Heart left ventricle (tissue), 16 donors: ENCODE results near the gene CYP46A1. TPM values are rescaled to one million over a fixed set of nuclear protein-coding genes. Genes with fewer than 3 reads are reported as not detected.

Experiments
- ATAC-seq, 4 donors: fragments of 200-7000 bp; cut with Tn5 transposase; one replicate each; pipeline ENCODE4 v1.9.1; 2020 to 2022; ENCODE audit warnings: moderate library complexity in 4 of 4, mild to moderate bottlenecking in 3 of 4, moderate number of reproducible peaks in 1 of 4
- DNase-seq, 5 donors: peaks; one replicate each; pipeline ENCODE4 v3.0.0-alpha.2; 2020
- H3K27ac ChIP-seq, 12 donors: fragments of 200-600 bp; sonication (generic) in 4 of 12; one replicate each; pipeline versions ENCODE4 v1.5.0 to v1.8.0; 2016 to 2022; ENCODE audit warnings: mild to moderate bottlenecking in 2 of 12
- H3K27me3 ChIP-seq, 9 donors: fragments of 200-600 bp; sonication (generic) in 2 of 9; one replicate each; pipeline versions ENCODE4 v1.5.1 to v1.8.0; 2016 to 2022; ENCODE audit warnings: mild to moderate bottlenecking in 3 of 9
- H3K36me3 ChIP-seq, 9 donors: fragments of 200-600 bp; sonication (generic) in 2 of 9; one replicate each; pipeline versions ENCODE4 v1.5.0 to v1.8.0; 2018 to 2022; ENCODE audit warnings: mild to moderate bottlenecking in 2 of 9
- H3K4me1 ChIP-seq, 12 donors: fragments of 200-600 bp; sonication (generic) in 4 of 12; one replicate each; pipeline versions ENCODE4 v1.5.0 to v1.8.0; 2016 to 2022; ENCODE audit warnings: mild to moderate bottlenecking in 3 of 12
- H3K4me3 ChIP-seq, 12 donors: fragments of 200-600 bp; sonication (generic) in 4 of 12; one replicate each; pipeline versions ENCODE4 v1.5.0 to v1.8.0; 2017 to 2022; ENCODE audit warnings: mild to moderate bottlenecking in 9 of 12, moderate library complexity in 4 of 12
- H3K9me3 ChIP-seq, 12 donors: fragments of 200-600 bp; sonication (generic) in 4 of 12; one replicate each; pipeline versions ENCODE4 v1.5.0 to v1.8.0; 2016 to 2022; ENCODE audit warnings: mild to moderate bottlenecking in 1 of 12
- CTCF ChIP-seq, 12 donors: fragments of 200-600 bp; sonication (generic) in 4 of 12; IDR thresholded peaks; one replicate each; pipeline versions ENCODE4 v1.5.0 to v1.8.0; 2018 to 2022; ENCODE audit warnings: antibody characterized with exemption in 12 of 12, mild to moderate bottlenecking in 5 of 12
- POLR2A ChIP-seq, 2 donors: fragments of 450-650 bp; IDR thresholded peaks; one replicate each; pipeline ENCODE4 v1.6.1; 2017; ENCODE audit warnings: antibody characterized with exemption in 2 of 2, mild to moderate bottlenecking in 2 of 2, moderate library complexity in 2 of 2
- WGBS, 4 donors: extraction: QIAGEN DNeasy Blood & Tissue Kit in 2 of 4; methylation state at CpG; one replicate each; pipeline versions ENCODE4 v1.1.5 to v1.1.7; 2013 to 2018; 5-methylcytosine and 5-hydroxymethylcytosine counted together
- intact Hi-C, 10 donors: fragments of 100-400 bp; cut with DNase I; formaldehyde crosslinking; loops; one replicate each; pipeline versions ENCODE4 v1.11.1 to v1.14.2; 2022
- polyA plus RNA-seq, 2 donors: library from polyadenylated mRNA; stranded (reverse); fragments of 200-250 nt; gene quantifications; one replicate each; pipeline ENCODE4 v1.2.3, GENCODE V29; 2013
- total RNA-seq, 9 donors: library from RNA; depleted of rRNA in 2 of 9; stranded (reverse); fragments of >200 nt in 2 of 9; fragmentation: NEBNext Ultra II Directional in 3 of 9; extraction: Animal tissue kit (Norgen Biotek cat#: 25700) in 3 of 9; gene quantifications; one replicate each; pipeline versions ENCODE4 v1.1.0 to v1.2.4, GENCODE V29; 2016 to 2023
- donor health status: ischemic (EF 13 %, LVEDD 7.1; RV severe dilation, severe dysfunction).
- donor health status: healthy with polysubstance abuse.
- donor health status: DM: no; HTN: yes; CAD: no.
- donor health status: DM: no; HTN: no; CAD: no.
- donor health status: ischemic (EF 25% LVEDD 6.9; RV normal size, moderate dysfunction).
- donor health status: ischemic (EF 25% LVEDD 5.7; RV mildly dilated, moderate dysfunction).
- donor health status: healthy.
- donor health status: DM: yes; HTN: yes; CAD: no.
- donor health status: ischemic (EF 35%, LVEDD 5.7; RV mildly dilated, moderate dysfunction).
- donor health status: nonischemic (EF 11% LVEDD 7.7; RV severe dilation, severe dysfunction).
- donor health status: DM: yes; HTN: yes; CAD: no.
- donor health status: PGD.
- donor health status: ischemic (EF 29% LVEDD 5.4; RV normal size, mild dysfunction).
- donor health status: nonischemic (EF 23%, LVEDD 6.1; RV moderate dilation, normal function).

CYP46A1 gene
- total and polyA plus RNA-seq, 11 donors: 1.5 to 8.0 (median 3.4) TPM

GRCh38 chr14:99688629-99689028 lies 4.5 kb downstream of the CYP46A1 start:
- TF ChIP-seq POLR2A (IDR thresholded peaks at IDR 0.05) (no peak), CTCF (IDR thresholded peaks at IDR 0.05) (no peak)
- Histone ChIP-seq H3K36me3 (no peaks in the 10 kb centered on the region), H3K27ac (no peak overlapping the region), H3K27me3 (peaks cover 0 to 8% (median 0%) of the 10 kb centered on the region in 9 donors), H3K4me1 (peaks cover 0 to 12% (median 5%) of the 10 kb centered on the region in 12 donors), H3K9me3 (no peaks in the 10 kb centered on the region), H3K4me3 (no peak overlapping the region)
- intact Hi-C loops: no loop called here
- 73 to 86% (median 79%) methylated on average over 11 of the region's 11 CpGs for WGBS, 4 donors
- DNase-seq (no peak), ATAC-seq (no peak)

GRCh38 chr14:99689266-99690236 lies 5.5 kb downstream of the CYP46A1 start:
- no peaks in the 10 kb centered on the region for H3K36me3 ChIP-seq
- WGBS, 4 donors: 83 to 90% (median 86%) methylated on average over 11 of the region's 11 CpGs
- H3K9me3 ChIP-seq: no peaks in the 10 kb centered on the region
- no peak for TF ChIP-seq CTCF (IDR thresholded peaks at IDR 0.05)
- no peak for TF ChIP-seq POLR2A (IDR thresholded peaks at IDR 0.05)
- ATAC-seq: no peak
- H3K4me3 ChIP-seq: no peak overlapping the region
- no peak overlapping the region for H3K27ac ChIP-seq
- H3K4me1 ChIP-seq: peaks cover 0 to 9% (median 3%) of the 10 kb centered on the region in 12 donors
- peaks cover 0 to 7% (median 0%) of the 10 kb centered on the region in 9 donors for H3K27me3 ChIP-seq
- intact Hi-C loops: no loop called here
- no peak for DNase-seq

- DNase-seq: no peak
- Histone ChIP-seq H3K36me3 (no peaks in the 10 kb centered on the region), H3K9me3 (no peaks in the 10 kb centered on the region), H3K4me1 (peaks cover 0 to 6% (median 0%) of the 10 kb centered on the region in 12 donors), H3K27me3 (peaks cover 0 to 5% (median 0%) of the 10 kb centered on the region in 9 donors), H3K4me3 (no peak overlapping the region), H3K27ac (no peak overlapping the region)
- TF ChIP-seq CTCF (IDR thresholded peaks at IDR 0.05) (no peak), POLR2A (IDR thresholded peaks at IDR 0.05) (no peak)
- WGBS, 4 donors: 77 to 83% (median 81%) methylated on average over 5 of the region's 5 CpGs
- intact Hi-C loops: no loop called here
- no peak for ATAC-seq
Measured at GRCh38 chr14:99690636-99691035, 6.5 kb downstream of the CYP46A1 start.

GRCh38 chr14:99691111-99691885 lies 7.2 kb downstream of the CYP46A1 start:
- Histone ChIP-seq H3K9me3 (no peaks in the 10 kb centered on the region), H3K36me3 (no peaks in the 10 kb centered on the region), H3K4me1 (peaks cover 0 to 6% (median 0%) of the 10 kb centered on the region in 12 donors), H3K27ac (no peak overlapping the region), H3K27me3 (peaks cover 0 to 5% (median 0%) of the 10 kb centered on the region in 9 donors), H3K4me3 (no peak overlapping the region)
- DNase-seq (no peak), ATAC-seq (no peak)
- no peak for TF ChIP-seq POLR2A (IDR thresholded peaks at IDR 0.05)
- TF ChIP-seq CTCF (IDR thresholded peaks at IDR 0.05): no peak
- intact Hi-C loops: no loop called here
- 92 to 94% (median 93%) methylated on average over 13 of the region's 13 CpGs for WGBS, 4 donors
